Measurements from ENCODE around the gene IL22RA1.

IL22RA1 gene

DNA sequence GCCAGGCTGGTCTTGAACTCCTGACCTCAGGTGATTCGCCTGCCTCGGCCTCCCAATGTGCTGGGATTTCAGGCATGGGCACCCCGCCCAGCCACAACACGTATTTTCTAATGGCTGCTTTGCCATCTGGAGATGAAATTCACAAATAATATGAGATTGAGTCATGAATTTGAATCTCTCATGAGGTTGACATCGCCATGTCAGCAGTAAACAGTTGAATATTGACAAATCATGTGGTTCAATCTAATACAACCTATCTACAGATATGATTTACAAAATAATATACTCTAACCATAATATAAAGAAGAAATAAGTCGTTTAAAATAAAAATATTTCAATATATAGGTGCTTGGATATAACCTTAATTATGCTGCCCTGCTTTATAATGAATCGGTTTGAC is 73.1 kb downstream of the IL22RA1 start:
- no peak for DNase-seq
